Peyer's patch (tissue), 4 donors: ENCODE data around the gene TLE5. TPM values are rescaled to one million over a fixed set of nuclear protein-coding genes. Genes with fewer than 3 reads are reported as not detected.

Experiments
- DNase-seq, 3 donors: peaks; one replicate each; pipeline ENCODE4 v3.0.0-alpha.2; 2017 to 2019
- H3K27ac ChIP-seq, 4 donors: fragments of 200-600 bp; sonication (generic); one replicate each; pipeline ENCODE4 v1.5.1; 2016 to 2019
- H3K27me3 ChIP-seq, 2 donors: fragments of 200-600 bp; sonication (generic); one replicate each; pipeline ENCODE4 v1.5.1; 2019
- H3K36me3 ChIP-seq, 3 donors: fragments of 200-600 bp; sonication (generic); one replicate each; pipeline ENCODE4 v1.5.1; 2016 to 2019
- H3K4me1 ChIP-seq, 4 donors: fragments of 200-600 bp; sonication (generic); one replicate each; pipeline ENCODE4 v1.5.1; 2016 to 2019
- H3K4me3 ChIP-seq, 4 donors: fragments of 200-600 bp; sonication (generic); 1 replicate in 3 of 4; 2 replicates in 1 of 4; pipeline ENCODE4 v1.5.1; 2016 to 2019; ENCODE audit warnings: mild to moderate bottlenecking in 1 of 4
- H3K9me3 ChIP-seq, 4 donors: fragments of 200-600 bp; sonication (generic); one replicate each; pipeline ENCODE4 v1.5.1; 2016 to 2019; ENCODE audit warnings: mild to moderate bottlenecking in 1 of 4
- CTCF ChIP-seq, 6 experiments: fragments of 450-650 bp in 4 of 6; fragments of 200-600 bp in 2 of 6; sonication (generic) in 1 of 6; IDR thresholded peaks; one replicate each; pipeline ENCODE4 v1.5.1; 2017 to 2019; ENCODE audit warnings: antibody characterized with exemption in 6 of 6, mild to moderate bottlenecking in 3 of 6, moderate library complexity in 1 of 6
- POLR2A ChIP-seq, 2 donors: fragments of 450-650 bp; IDR thresholded peaks; one replicate each; pipeline ENCODE4 v1.5.1; 2017; ENCODE audit warnings: antibody characterized with exemption in 2 of 2, mild to moderate bottlenecking in 2 of 2, moderate library complexity in 2 of 2
- total RNA-seq, 4 donors: library from RNA; depleted of rRNA; stranded (reverse); fragments of >200 nt; gene quantifications; one replicate each; pipeline ENCODE4 v1.1.0, GENCODE V29; 2016

Gene TLE5
- total RNA-seq, 4 donors from 2014 or later, result 134 to 366 (median 289) TPM

- TF ChIP-seq CTCF (IDR thresholded peaks at IDR 0.05), result no peak
- no peak for TF ChIP-seq POLR2A (IDR thresholded peaks at IDR 0.05)
- H3K27ac ChIP-seq, result peak overlapping the region in 2 of 4 donors; percentile 58 to 73
These were observed 17.3 kb upstream of the TLE5 start for GRCh38 chr19:3079578-3079977.

GRCh38 chr19:3075605-3076431, 13.5 kb upstream of the TLE5 start:
- TF ChIP-seq POLR2A (IDR thresholded peaks at IDR 0.05) (no peak), CTCF (IDR thresholded peaks at IDR 0.05) (peak; percentile 91 to 98 (median 94))
- peak; percentile 62 to 86 (median 80) for DNase-seq
- Histone ChIP-seq H3K27ac (no peak overlapping the region), H3K9me3 (no peaks in the 10 kb centered on the region), H3K4me1 (peaks cover 0 to 21% (median 0%) of the 10 kb centered on the region in 4 donors), H3K36me3 (no peaks in the 10 kb centered on the region), H3K4me3 (peak overlapping the region in 1 of 4 donors; percentile 15), H3K27me3 (no peaks in the 10 kb centered on the region)

More at GRCh38 chr19:3079578-3079977, 17.3 kb upstream of the TLE5 start:
- Histone ChIP-seq H3K9me3 (no peaks in the 10 kb centered on the region), H3K4me3 (no peak overlapping the region), H3K27me3 (no peaks in the 10 kb centered on the region), H3K36me3 (no peaks in the 10 kb centered on the region), H3K4me1 (peaks cover 0 to 49% (median 0%) of the 10 kb centered on the region in 4 donors)
- DNase-seq, result no peak

- Histone ChIP-seq H3K27ac (no peak overlapping the region), H3K9me3 (no peaks in the 10 kb centered on the region), H3K36me3 (no peaks in the 10 kb centered on the region), H3K27me3 (no peaks in the 10 kb centered on the region), H3K4me1 (peaks cover 0 to 8% (median 0%) of the 10 kb centered on the region in 4 donors), H3K4me3 (no peak overlapping the region)
- peak in 1 of 3 donors; percentile 57 for DNase-seq
- TF ChIP-seq CTCF (IDR thresholded peaks at IDR 0.05) (peak in 2 of 6 experiments; percentile 3 to 16), POLR2A (IDR thresholded peaks at IDR 0.05) (no peak)
These were observed 11.8 kb upstream of the TLE5 start for GRCh38 chr19:3073931-3074595.

DNA sequence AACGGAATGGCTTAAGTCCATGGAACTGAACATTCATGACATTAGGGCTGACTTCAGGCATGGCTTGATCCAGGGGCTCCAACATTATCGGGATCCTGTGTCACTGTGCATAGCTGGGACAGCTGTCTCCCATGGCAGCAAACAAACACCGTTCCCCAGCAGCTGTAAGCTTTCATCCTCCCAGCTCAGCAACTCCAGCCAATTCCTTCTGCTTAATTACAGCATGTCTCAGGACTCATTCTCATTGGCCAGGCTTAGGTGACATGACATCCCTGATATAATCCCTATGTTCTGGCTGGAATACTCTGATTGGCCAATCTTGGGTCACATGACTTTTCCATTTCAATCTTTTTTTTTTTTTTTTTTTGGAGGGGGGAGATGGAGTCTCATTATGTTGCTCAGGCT, 10.9 kb upstream of the TLE5 start:
- Histone ChIP-seq H3K4me1 (peaks cover 0 to 8% (median 0%) of the 10 kb centered on the region in 4 donors), H3K36me3 (no peaks in the 10 kb centered on the region), H3K9me3 (no peaks in the 10 kb centered on the region), H3K4me3 (no peak overlapping the region), H3K27ac (no peak overlapping the region), H3K27me3 (no peaks in the 10 kb centered on the region)
- peak in 1 of 3 donors; percentile 63 for DNase-seq
- no peak for TF ChIP-seq POLR2A (IDR thresholded peaks at IDR 0.05)

GRCh38 chr19:3071768-3072167, 9.5 kb upstream of the TLE5 start:
- no peaks in the 10 kb centered on the region for H3K27me3 ChIP-seq
- peaks cover 0 to 8% (median 0%) of the 10 kb centered on the region in 4 donors for H3K4me1 ChIP-seq
- no peak for TF ChIP-seq CTCF (IDR thresholded peaks at IDR 0.05)
- no peak for TF ChIP-seq POLR2A (IDR thresholded peaks at IDR 0.05)
- DNase-seq, result no peak
- no peak overlapping the region for H3K4me3 ChIP-seq
- no peak overlapping the region for H3K27ac ChIP-seq
- H3K36me3 ChIP-seq, result no peaks in the 10 kb centered on the region
- no peaks in the 10 kb centered on the region for H3K9me3 ChIP-seq

- Histone ChIP-seq H3K4me1 (peaks cover 0 to 10% (median 2%) of the 10 kb centered on the region in 4 donors), H3K27ac (no peak overlapping the region), H3K27me3 (no peaks in the 10 kb centered on the region), H3K4me3 (no peak overlapping the region), H3K36me3 (no peaks in the 10 kb centered on the region), H3K9me3 (no peaks in the 10 kb centered on the region)
- TF ChIP-seq POLR2A (IDR thresholded peaks at IDR 0.05) (no peak), CTCF (IDR thresholded peaks at IDR 0.05) (no peak)
- DNase-seq, result no peak
These were observed 5.8 kb upstream of the TLE5 start for GRCh38 chr19:3068071-3068470.
